Left colon (tissue), 2 donors: ENCODE data around the gene IGFLR1. TPM values are rescaled to one million over a fixed set of nuclear protein-coding genes. Genes with fewer than 3 reads are reported as not detected.

ENCODE experiments used
- ATAC-seq: fragments of 200-7000 bp; cut with Tn5 transposase; one replicate; pipeline ENCODE4 v1.9.1; 2020; ENCODE audit warnings: mild to moderate bottlenecking, moderate library complexity
- DNase-seq, 2 donors: peaks; one replicate each; pipeline ENCODE4 v3.0.0-alpha.2; 2020
- intact Hi-C, 2 donors: fragments of 100-400 bp; cut with DNase I in 1 of 2; cut with micrococcal nuclease in 1 of 2; formaldehyde crosslinking; loops; one replicate each; pipeline versions ENCODE4 v1.11.2 to v1.14.0; 2022; cut with DNase I, micrococcal nuclease
- total RNA-seq, 2 donors: library from RNA; stranded (reverse); fragmentation: NEBNext Ultra II Directional; extraction: Animal tissue kit (Norgen Biotek cat#: 25700); gene quantifications; one replicate each; pipeline ENCODE4 v1.2.1, GENCODE V29; 2021
- donor health status: DM: no; HTN: no; CAD: no.
- donor health status: DM: yes; HTN: yes; CAD: no.

The IGFLR1 gene
- total RNA-seq, 2 donors from 2014 or later = 4.1 to 7.7 TPM

- DNase-seq (peak; percentile 96 to 97), ATAC-seq (peak; percentile 69)
- intact Hi-C loops = no loop called here
Measured at GRCh38 chr19:35744430-35745327, 2.4 kb upstream of the IGFLR1 start.

- ATAC-seq (no peak), DNase-seq (no peak)
- intact Hi-C loops = no loop called here
Measured at GRCh38 chr19:35743640-35744429, 1.6 kb upstream of the IGFLR1 start.

- no peak for ATAC-seq
- intact Hi-C loops = no loop called here
- DNase-seq = no peak
Measured at GRCh38 chr19:35741203-35741515, 1.1 kb downstream of the IGFLR1 start.

- intact Hi-C loops = no loop called here
- DNase-seq = peak; percentile 98 to 99
- ATAC-seq = peak; percentile 76
Measured at GRCh38 chr19:35740423-35741202, 1.6 kb downstream of the IGFLR1 start.

- ATAC-seq = no peak
- intact Hi-C loops = no loop called here
- no peak for DNase-seq
Measured at GRCh38 chr19:35740108-35740422, 2.2 kb downstream of the IGFLR1 start.

- DNase-seq (no peak), ATAC-seq (no peak)
- intact Hi-C loops = no loop called here
Measured at GRCh38 chr19:35739275-35740107, 2.8 kb downstream of the IGFLR1 start.

GRCh38 chr19:35738887-35739229 lies 3.4 kb downstream of the IGFLR1 start:
- DNase-seq (no peak), ATAC-seq (no peak)
- intact Hi-C loops = no loop called here

GRCh38 chr19:35738021-35738886 lies 4.0 kb downstream of the IGFLR1 start:
- intact Hi-C loops = no loop called here
- ATAC-seq = no peak

GRCh38 chr19:35736913-35737886 lies 5.1 kb downstream of the IGFLR1 start:
- intact Hi-C loops = no loop called here
- DNase-seq = no peak
- ATAC-seq = no peak

More at GRCh38 chr19:35738021-35738886, 4.0 kb downstream of the IGFLR1 start:
- no peak for DNase-seq

GRCh38 chr19:35734889-35735288 lies 7.4 kb downstream of the IGFLR1 start:
- DNase-seq (no peak), ATAC-seq (no peak)
- intact Hi-C loops = no loop called here

- intact Hi-C loops = no loop called here
- ATAC-seq (no peak), DNase-seq (no peak)
Measured at GRCh38 chr19:35734273-35734672, 8.0 kb downstream of the IGFLR1 start.

GRCh38 chr19:35733180-35734125 lies 8.8 kb downstream of the IGFLR1 start:
- no peak for DNase-seq
- intact Hi-C loops = no loop called here
- ATAC-seq = no peak

GRCh38 chr19:35732540-35733179 lies 9.6 kb downstream of the IGFLR1 start:
- intact Hi-C loops = no loop called here
- no peak for DNase-seq
- no peak for ATAC-seq

GRCh38 chr19:35731779-35732405 lies 10.4 kb downstream of the IGFLR1 start:
- DNase-seq (no peak), ATAC-seq (no peak)
- intact Hi-C loops = no loop called here

- intact Hi-C loops = no loop called here
- no peak for DNase-seq
- peak; percentile 18 for ATAC-seq
Measured at GRCh38 chr19:35731353-35731752, 10.9 kb downstream of the IGFLR1 start.
